ENCODE measurements around the gene DRGX.

DNA sequence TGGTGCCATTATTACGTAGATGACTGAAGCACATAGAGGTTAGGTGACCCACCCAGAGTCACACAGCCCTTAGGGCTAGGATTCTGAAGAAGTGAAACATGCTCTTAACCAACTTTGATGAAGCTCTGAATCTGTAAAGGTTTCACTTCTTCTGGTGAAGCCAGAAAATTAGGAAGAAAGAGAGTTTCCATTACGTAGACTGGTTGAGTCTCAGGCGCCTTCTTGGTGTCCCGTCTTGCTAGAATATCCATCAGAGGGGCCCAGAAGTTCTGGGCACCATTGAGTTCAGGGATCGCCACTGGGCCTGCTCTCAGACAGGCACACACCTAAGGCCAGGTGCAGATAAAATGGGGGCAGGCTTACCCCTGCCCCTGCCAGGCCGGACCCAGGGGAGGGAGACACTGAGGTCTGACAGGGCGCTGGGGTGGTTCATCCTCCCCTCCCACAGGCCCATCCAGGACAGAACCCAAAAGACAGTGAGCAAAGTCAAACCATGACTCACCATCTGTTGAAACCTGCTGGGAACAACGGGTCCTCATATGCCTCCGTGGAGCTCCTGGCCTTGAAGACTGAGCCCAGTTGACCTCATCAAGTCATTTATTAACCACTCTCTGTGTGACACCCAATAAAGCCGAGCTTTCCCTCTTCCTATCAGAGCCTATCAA lies 33.2 kb downstream of the DRGX start:
- no peak for TF ChIP-seq HDGF (IDR thresholded peaks at IDR 0.05; ENCODE audit: borderline replicate concordance)
- no peak for TF ChIP-seq FOXK2 (IDR thresholded peaks at IDR 0.05)
- no peak for TF ChIP-seq SP1 (IDR thresholded peaks at IDR 0.05)

Measured in HEK293T (cell line).